Measurements from ENCODE around the gene SRM.
A peak's percentile ranks its signal among the peaks of the same experiment; 100 is the strongest.

Gene SRM

DNA sequence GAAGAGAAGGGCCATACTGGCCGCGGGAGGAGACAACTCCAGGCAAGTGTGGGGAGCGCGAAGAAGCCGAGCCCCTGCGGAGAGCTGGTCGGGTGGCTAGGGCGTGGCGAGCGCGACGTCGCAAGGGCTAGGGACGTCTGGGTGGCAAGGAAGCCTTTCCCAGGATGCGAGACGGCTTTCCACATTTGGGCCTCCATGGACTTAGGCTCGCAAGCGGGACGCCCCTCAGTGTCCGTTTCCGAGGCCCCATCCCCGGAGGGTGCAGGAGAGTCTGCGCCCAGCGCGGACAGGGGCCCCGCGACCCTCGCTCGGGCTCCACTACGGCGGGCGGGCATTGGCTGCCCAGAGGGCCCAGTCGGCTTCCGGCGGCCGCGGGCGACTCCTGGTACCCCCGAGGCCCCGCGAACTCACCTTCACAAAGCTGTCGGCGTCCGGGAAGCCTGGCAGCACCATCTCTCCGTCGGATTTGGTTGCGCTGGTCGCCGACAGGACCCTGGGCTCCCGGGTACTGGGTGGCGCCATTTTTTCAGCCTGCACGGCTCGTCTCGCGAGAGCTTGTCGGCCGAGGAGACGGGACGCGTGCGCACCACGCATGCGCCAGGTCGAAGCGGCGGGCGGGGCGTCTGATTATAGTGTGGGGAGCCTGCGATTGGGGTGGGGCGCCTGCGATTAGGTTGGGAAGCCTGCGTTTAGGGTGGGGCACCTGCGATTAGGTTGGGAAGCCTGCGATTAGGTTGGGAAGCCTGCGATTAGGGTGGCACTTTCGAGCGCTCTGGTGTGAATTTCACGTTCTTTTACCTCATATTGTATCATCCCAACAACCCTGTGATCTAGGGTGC lies 39.7 kb upstream of the SRM start, which contains the start of gene EXOSC10 (continued):
- TF ChIP-seq SP2 (tag by site-specific recombination; IDR thresholded peaks at IDR 0.05) (peak; percentile 50), ZNF174 (tag by site-specific recombination; IDR thresholded peaks at IDR 0.05) (no peak), ZBTB8A (tag by site-specific recombination; IDR thresholded peaks at IDR 0.05) (peak; percentile 90), ZNF175 (tag by site-specific recombination; IDR thresholded peaks at IDR 0.05) (no peak), ZNF658 (tag by site-specific recombination; IDR thresholded peaks at IDR 0.05) (no peak), OVOL3 (tag by site-specific recombination; IDR thresholded peaks at IDR 0.05) (0 out of 2 replicates have a peak, but pooled peaks have one; percentile 62), ZNF501 (tag by site-specific recombination; IDR thresholded peaks at IDR 0.05) (peak; percentile 80; the same call in 1 of the 2 replicates), ZNF416 (tag by site-specific recombination; IDR thresholded peaks at IDR 0.05) (no peak), ZNF2 (tag by site-specific recombination; IDR thresholded peaks at IDR 0.05) (0 out of 2 replicates have a peak, but pooled peaks have one; percentile 46), ZNF311 (tag by site-specific recombination; IDR thresholded peaks at IDR 0.05; ENCODE audit: borderline replicate concordance) (no peak), FEZF1 (tag by site-specific recombination; IDR thresholded peaks at IDR 0.05) (no peak), GLI4 (tag by site-specific recombination; IDR thresholded peaks at IDR 0.05) (peak; percentile 39; the same call in 1 of the 2 replicates), ZNF76 (tag by site-specific recombination; IDR thresholded peaks at IDR 0.05; ENCODE audit: borderline replicate concordance, low read depth) (peak; percentile 90), GFI1B (tag by site-specific recombination; IDR thresholded peaks at IDR 0.05) (no peak), SP3 (tag by site-specific recombination; IDR thresholded peaks at IDR 0.05) (peak; percentile 71; the same call in 1 of the 2 replicates), ZNF654 (tag by site-specific recombination; IDR thresholded peaks at IDR 0.05; ENCODE audit: low read depth) (no peak), ZFP41 (tag by site-specific recombination; IDR thresholded peaks at IDR 0.05; ENCODE audit: borderline replicate concordance) (no peak)
- TF ChIP-seq, protein P1, sequence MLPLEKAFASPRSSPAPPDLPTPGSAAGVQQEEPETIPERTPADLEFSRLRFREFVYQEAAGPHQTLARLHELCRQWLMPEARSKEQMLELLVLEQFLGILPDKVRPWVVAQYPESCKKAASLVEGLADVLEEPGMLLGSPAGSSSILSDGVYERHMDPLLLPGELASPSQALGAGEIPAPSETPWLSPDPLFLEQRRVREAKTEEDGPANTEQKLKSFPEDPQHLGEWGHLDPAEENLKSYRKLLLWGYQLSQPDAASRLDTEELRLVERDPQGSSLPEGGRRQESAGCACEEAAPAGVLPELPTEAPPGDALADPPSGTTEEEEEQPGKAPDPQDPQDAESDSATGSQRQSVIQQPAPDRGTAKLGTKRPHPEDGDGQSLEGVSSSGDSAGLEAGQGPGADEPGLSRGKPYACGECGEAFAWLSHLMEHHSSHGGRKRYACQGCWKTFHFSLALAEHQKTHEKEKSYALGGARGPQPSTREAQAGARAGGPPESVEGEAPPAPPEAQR (tag by site-specific recombination; IDR thresholded peaks at IDR 0.05) = no peak
- TF ChIP-seq, protein P2, sequence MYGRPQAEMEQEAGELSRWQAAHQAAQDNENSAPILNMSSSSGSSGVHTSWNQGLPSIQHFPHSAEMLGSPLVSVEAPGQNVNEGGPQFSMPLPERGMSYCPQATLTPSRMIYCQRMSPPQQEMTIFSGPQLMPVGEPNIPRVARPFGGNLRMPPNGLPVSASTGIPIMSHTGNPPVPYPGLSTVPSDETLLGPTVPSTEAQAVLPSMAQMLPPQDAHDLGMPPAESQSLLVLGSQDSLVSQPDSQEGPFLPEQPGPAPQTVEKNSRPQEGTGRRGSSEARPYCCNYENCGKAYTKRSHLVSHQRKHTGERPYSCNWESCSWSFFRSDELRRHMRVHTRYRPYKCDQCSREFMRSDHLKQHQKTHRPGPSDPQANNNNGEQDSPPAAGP (tag by site-specific recombination; IDR thresholded peaks at IDR 0.05) = peak; percentile 19; the same call in 1 of the 2 replicates
- TF ChIP-seq, protein P3, sequence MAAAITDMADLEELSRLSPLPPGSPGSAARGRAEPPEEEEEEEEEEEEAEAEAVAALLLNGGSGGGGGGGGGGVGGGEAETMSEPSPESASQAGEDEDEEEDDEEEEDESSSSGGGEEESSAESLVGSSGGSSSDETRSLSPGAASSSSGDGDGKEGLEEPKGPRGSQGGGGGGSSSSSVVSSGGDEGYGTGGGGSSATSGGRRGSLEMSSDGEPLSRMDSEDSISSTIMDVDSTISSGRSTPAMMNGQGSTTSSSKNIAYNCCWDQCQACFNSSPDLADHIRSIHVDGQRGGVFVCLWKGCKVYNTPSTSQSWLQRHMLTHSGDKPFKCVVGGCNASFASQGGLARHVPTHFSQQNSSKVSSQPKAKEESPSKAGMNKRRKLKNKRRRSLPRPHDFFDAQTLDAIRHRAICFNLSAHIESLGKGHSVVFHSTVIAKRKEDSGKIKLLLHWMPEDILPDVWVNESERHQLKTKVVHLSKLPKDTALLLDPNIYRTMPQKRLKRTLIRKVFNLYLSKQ (tag by site-specific recombination; IDR thresholded peaks at IDR 0.05; ENCODE audit: borderline replicate concordance) = no peak
- TF ChIP-seq, protein P4, sequence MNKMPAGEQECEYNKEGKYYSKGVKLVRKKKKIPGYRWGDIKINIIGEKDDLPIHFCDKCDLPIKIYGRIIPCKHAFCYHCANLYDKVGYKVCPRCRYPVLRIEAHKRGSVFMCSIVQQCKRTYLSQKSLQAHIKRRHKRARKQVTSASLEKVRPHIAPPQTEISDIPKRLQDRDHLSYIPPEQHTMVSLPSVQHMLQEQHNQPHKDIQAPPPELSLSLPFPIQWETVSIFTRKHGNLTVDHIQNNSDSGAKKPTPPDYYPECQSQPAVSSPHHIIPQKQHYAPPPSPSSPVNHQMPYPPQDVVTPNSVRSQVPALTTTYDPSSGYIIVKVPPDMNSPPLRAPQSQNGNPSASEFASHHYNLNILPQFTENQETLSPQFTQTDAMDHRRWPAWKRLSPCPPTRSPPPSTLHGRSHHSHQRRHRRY (tag by site-specific recombination; IDR thresholded peaks at IDR 0.05) = no peak
- TF ChIP-seq, protein P5, sequence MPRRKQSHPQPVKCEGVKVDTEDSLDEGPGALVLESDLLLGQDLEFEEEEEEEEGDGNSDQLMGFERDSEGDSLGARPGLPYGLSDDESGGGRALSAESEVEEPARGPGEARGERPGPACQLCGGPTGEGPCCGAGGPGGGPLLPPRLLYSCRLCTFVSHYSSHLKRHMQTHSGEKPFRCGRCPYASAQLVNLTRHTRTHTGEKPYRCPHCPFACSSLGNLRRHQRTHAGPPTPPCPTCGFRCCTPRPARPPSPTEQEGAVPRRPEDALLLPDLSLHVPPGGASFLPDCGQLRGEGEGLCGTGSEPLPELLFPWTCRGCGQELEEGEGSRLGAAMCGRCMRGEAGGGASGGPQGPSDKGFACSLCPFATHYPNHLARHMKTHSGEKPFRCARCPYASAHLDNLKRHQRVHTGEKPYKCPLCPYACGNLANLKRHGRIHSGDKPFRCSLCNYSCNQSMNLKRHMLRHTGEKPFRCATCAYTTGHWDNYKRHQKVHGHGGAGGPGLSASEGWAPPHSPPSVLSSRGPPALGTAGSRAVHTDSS (tag by site-specific recombination; IDR thresholded peaks at IDR 0.05) = no peak
- TF ChIP-seq, protein P6, sequence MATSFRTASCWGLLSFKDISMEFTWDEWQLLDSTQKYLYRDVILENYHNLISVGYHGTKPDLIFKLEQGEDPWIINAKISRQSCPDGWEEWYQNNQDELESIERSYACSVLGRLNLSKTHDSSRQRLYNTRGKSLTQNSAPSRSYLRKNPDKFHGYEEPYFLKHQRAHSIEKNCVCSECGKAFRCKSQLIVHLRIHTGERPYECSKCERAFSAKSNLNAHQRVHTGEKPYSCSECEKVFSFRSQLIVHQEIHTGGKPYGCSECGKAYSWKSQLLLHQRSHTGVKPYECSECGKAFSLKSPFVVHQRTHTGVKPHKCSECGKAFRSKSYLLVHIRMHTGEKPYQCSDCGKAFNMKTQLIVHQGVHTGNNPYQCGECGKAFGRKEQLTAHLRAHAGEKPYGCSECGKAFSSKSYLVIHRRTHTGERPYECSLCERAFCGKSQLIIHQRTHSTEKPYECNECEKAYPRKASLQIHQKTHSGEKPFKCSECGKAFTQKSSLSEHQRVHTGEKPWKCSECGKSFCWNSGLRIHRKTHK (tag by site-specific recombination; IDR thresholded peaks at IDR 0.05) = no peak
- TF ChIP-seq, protein P7, sequence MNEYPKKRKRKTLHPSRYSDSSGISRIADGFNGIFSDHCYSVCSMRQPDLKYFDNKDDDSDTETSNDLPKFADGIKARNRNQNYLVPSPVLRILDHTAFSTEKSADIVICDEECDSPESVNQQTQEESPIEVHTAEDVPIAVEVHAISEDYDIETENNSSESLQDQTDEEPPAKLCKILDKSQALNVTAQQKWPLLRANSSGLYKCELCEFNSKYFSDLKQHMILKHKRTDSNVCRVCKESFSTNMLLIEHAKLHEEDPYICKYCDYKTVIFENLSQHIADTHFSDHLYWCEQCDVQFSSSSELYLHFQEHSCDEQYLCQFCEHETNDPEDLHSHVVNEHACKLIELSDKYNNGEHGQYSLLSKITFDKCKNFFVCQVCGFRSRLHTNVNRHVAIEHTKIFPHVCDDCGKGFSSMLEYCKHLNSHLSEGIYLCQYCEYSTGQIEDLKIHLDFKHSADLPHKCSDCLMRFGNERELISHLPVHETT (tag by site-specific recombination; IDR thresholded peaks at IDR 0.05) = no peak
- TF ChIP-seq, protein P8, sequence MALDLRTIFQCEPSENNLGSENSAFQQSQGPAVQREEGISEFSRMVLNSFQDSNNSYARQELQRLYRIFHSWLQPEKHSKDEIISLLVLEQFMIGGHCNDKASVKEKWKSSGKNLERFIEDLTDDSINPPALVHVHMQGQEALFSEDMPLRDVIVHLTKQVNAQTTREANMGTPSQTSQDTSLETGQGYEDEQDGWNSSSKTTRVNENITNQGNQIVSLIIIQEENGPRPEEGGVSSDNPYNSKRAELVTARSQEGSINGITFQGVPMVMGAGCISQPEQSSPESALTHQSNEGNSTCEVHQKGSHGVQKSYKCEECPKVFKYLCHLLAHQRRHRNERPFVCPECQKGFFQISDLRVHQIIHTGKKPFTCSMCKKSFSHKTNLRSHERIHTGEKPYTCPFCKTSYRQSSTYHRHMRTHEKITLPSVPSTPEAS (tag by site-specific recombination; IDR thresholded peaks at IDR 0.05) = no peak
- TF ChIP-seq, protein P9, sequence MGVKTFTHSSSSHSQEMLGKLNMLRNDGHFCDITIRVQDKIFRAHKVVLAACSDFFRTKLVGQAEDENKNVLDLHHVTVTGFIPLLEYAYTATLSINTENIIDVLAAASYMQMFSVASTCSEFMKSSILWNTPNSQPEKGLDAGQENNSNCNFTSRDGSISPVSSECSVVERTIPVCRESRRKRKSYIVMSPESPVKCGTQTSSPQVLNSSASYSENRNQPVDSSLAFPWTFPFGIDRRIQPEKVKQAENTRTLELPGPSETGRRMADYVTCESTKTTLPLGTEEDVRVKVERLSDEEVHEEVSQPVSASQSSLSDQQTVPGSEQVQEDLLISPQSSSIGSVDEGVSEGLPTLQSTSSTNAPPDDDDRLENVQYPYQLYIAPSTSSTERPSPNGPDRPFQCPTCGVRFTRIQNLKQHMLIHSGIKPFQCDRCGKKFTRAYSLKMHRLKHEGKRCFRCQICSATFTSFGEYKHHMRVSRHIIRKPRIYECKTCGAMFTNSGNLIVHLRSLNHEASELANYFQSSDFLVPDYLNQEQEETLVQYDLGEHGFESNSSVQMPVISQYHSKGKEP (tag by site-specific recombination; IDR thresholded peaks at IDR 0.05) = no peak

All from HEK293 (cell line).